ENCODE results near the gene NOVA2.
A peak's percentile ranks its signal among the peaks of the same experiment; 100 is the strongest.
"Not testable (repeated sequence)": the region's sequence is repeated elsewhere in the genome, so short reads cannot be mapped to it uniquely, and the experiment has no call there.

Gene NOVA2

GRCh38 chr19:45920458-45920857, 53.2 kb downstream of the NOVA2 start:
- no peak for DNase-seq

- DNase-seq: no peak
These were observed 54.0 kb downstream of the NOVA2 start for GRCh38 chr19:45919678-45920077.

GRCh38 chr19:45918721-45919120, 54.9 kb downstream of the NOVA2 start:
- no peak for DNase-seq

GRCh38 chr19:45917421-45918091, 56.1 kb downstream of the NOVA2 start:
- DNase-seq: no peak

GRCh38 chr19:45913874-45914830, 59.5 kb downstream of the NOVA2 start, which contains the start of gene NANOS2:
Gene NANOS2, minus strand, starts transcription at chr19:45914778. Its CDS starts 85 bp downstream, at chr19:45914693.
- no peak for DNase-seq

- no peak for DNase-seq
These were observed 62.4 kb downstream of the NOVA2 start for GRCh38 chr19:45911291-45911690.

GRCh38 chr19:45908956-45909355, 64.7 kb downstream of the NOVA2 start:
- no peak for DNase-seq

GRCh38 chr19:45906221-45906620, 67.4 kb downstream of the NOVA2 start:
- DNase-seq: no peak

GRCh38 chr19:45905011-45905410, 68.7 kb downstream of the NOVA2 start:
- DNase-seq: no peak

GRCh38 chr19:45902651-45903625, 70.7 kb downstream of the NOVA2 start:
- peak; percentile 90 for DNase-seq

- DNase-seq: no peak
These were observed 71.6 kb downstream of the NOVA2 start, which contains the start of gene MYPOP for GRCh38 chr19:45901912-45902650. Gene MYPOP, minus strand, starts transcription at chr19:45902613. Its CDS starts 840 bp downstream, at chr19:45901773.

- no peak for DNase-seq
These were observed 72.2 kb downstream of the NOVA2 start for GRCh38 chr19:45901432-45901911.

GRCh38 chr19:45900738-45901431, 72.8 kb downstream of the NOVA2 start:
- no peak for DNase-seq

- DNase-seq: no peak
These were observed 73.6 kb downstream of the NOVA2 start for GRCh38 chr19:45899919-45900589.

GRCh38 chr19:45899253-45899652, 74.4 kb downstream of the NOVA2 start:
- no peak for DNase-seq

GRCh38 chr19:45897261-45897812, 76.3 kb downstream of the NOVA2 start:
- no peak for DNase-seq

- DNase-seq: not testable (repeated sequence)
These were observed 77.6 kb downstream of the NOVA2 start for GRCh38 chr19:45895983-45896599.

GRCh38 chr19:45895519-45895972, 78.1 kb downstream of the NOVA2 start:
- no peak for DNase-seq

- DNase-seq: no peak
These were observed 82.8 kb downstream of the NOVA2 start for GRCh38 chr19:45890877-45891276.

Measured in NCI-H1048 (cell line).